Lung (tissue), 12 donors: ENCODE results near the gene SNX20. TPM values are rescaled to one million over a fixed set of nuclear protein-coding genes. Genes with fewer than 3 reads are reported as not detected.

Experiments used
- ATAC-seq: fragments of 200-7000 bp; cut with Tn5 transposase; one replicate; pipeline ENCODE4 v1.9.1; 2020; ENCODE audit warnings: moderate number of reproducible peaks; ENCODE audit not compliant: insufficient read depth, low FRiP score
- DNase-seq, 3 donors: peaks; one replicate each; pipeline ENCODE4 v3.0.0-alpha.2; 2013 to 2017
- H3K27ac ChIP-seq, 2 donors: one replicate each; pipeline ENCODE4 v1.5.1; 2013; ENCODE audit warnings: mild to moderate bottlenecking in 2 of 2, moderate library complexity in 2 of 2, control low read depth in 1 of 2, inconsistent platforms in 1 of 2, low read depth in 1 of 2, low read length in 1 of 2
- H3K27me3 ChIP-seq, 3 donors: one replicate each; pipeline ENCODE4 v1.5.1; 2013; ENCODE audit warnings: low read length in 2 of 3; ENCODE audit not compliant: control insufficient read depth in 3 of 3, insufficient read depth in 3 of 3
- H3K36me3 ChIP-seq, 4 donors: one replicate each; pipeline ENCODE4 v1.5.1; 2013; ENCODE audit warnings: low read length in 4 of 4, mild to moderate bottlenecking in 1 of 4, moderate library complexity in 1 of 4; ENCODE audit not compliant: control insufficient read depth in 4 of 4, insufficient read depth in 4 of 4
- H3K4me1 ChIP-seq, 5 donors: one replicate each; pipeline ENCODE4 v1.5.1; 2013; ENCODE audit warnings: low read length in 5 of 5, mild to moderate bottlenecking in 2 of 5, moderate library complexity in 1 of 5; ENCODE audit not compliant: control insufficient read depth in 5 of 5, insufficient read depth in 5 of 5
- H3K4me3 ChIP-seq: one replicate; pipeline ENCODE4 v1.5.1; 2013; ENCODE audit warnings: mild to moderate bottlenecking, control low read depth, moderate library complexity
- H3K9ac ChIP-seq, 2 donors: one replicate each; pipeline ENCODE4 v1.5.1; 2013; ENCODE audit warnings: low read length in 2 of 2, control low read depth in 1 of 2; ENCODE audit not compliant: insufficient read depth in 1 of 2
- H3K9me3 ChIP-seq, 4 donors: one replicate each; pipeline ENCODE4 v1.5.1; 2013; ENCODE audit warnings: low read length in 3 of 4, mild to moderate bottlenecking in 1 of 4, moderate library complexity in 1 of 4; ENCODE audit not compliant: control insufficient read depth in 4 of 4, insufficient read depth in 3 of 4
- CTCF ChIP-seq: IDR thresholded peaks from 2 replicates; pipeline ENCODE4 v1.5.1; 2012; ENCODE audit warnings: mild to moderate bottlenecking; ENCODE audit errors: control extremely low read depth, extremely low read depth
- WGBS, 2 donors: extraction: QIAGEN DNeasy Blood & Tissue Kit; methylation state at CpG; one replicate each; pipeline ENCODE4 v1.1.7; 2013; 5-methylcytosine and 5-hydroxymethylcytosine counted together
- polyA plus RNA-seq, 2 donors: library from polyadenylated mRNA; stranded (reverse); fragments of 200-250 nt; gene quantifications; one replicate each; pipeline ENCODE4 v1.2.1, GENCODE V29; 2013
- total RNA-seq, 2 donors: library from RNA; depleted of rRNA in 1 of 2; stranded (reverse); fragments of >200 nt in 1 of 2; gene quantifications; one replicate each; pipeline ENCODE4 v1.2.1, GENCODE V29; 2014 to 2021
- donor health status: control.
- donor health status: control.
- donor health status: Bipolar disorder and iron deficiency.
- donor health status: healthy.
- donor health status: DM: yes; HTN: yes; CAD: no.

The SNX20 gene
- total and polyA plus RNA-seq, 4 donors = 3.1 to 14.9 (median 9.5) TPM

GRCh38 chr16:50690177-50690576 is 9.1 kb upstream of the SNX20 start:
- no peaks in the 10 kb centered on the region for H3K27me3 ChIP-seq
- no peak for ATAC-seq
- WGBS, 2 donors = 96 to 100% methylated on average over 2 of the region's 2 CpGs

GRCh38 chr16:50688867-50689266 is 7.8 kb upstream of the SNX20 start:
- WGBS, 2 donors = 42 to 65% methylated on average over 3 of the region's 3 CpGs
- TF ChIP-seq CTCF = no peak
- H3K4me1 ChIP-seq = peaks cover 0 to 19% (median 0%) of the 10 kb centered on the region in 5 donors

More at GRCh38 chr16:50690177-50690576, 9.1 kb upstream of the SNX20 start:
- Histone ChIP-seq H3K4me1 (peaks cover 0 to 18% (median 0%) of the 10 kb centered on the region in 5 donors), H3K36me3 (no peaks in the 10 kb centered on the region), H3K9me3 (no peaks in the 10 kb centered on the region), H3K4me3 (no peak overlapping the region), H3K9ac (no peak overlapping the region), H3K27ac (no peak overlapping the region)
- TF ChIP-seq CTCF = no peak
- DNase-seq = no peak

GRCh38 chr16:50688083-50688482 is 7.0 kb upstream of the SNX20 start:
- no peak overlapping the region for H3K27ac ChIP-seq
- H3K9ac ChIP-seq = no peak overlapping the region
- ATAC-seq (no peak), DNase-seq (peak in 2 of 3 donors; percentile 35 to 44)
- peaks cover 0 to 16% (median 0%) of the 10 kb centered on the region in 5 donors for H3K4me1 ChIP-seq
- H3K36me3 ChIP-seq = no peaks in the 10 kb centered on the region
- no peaks in the 10 kb centered on the region for H3K9me3 ChIP-seq
- WGBS, 2 donors = 59 to 77% methylated on average over 12 of the region's 12 CpGs
- no peak for TF ChIP-seq CTCF
- no peaks in the 10 kb centered on the region for H3K27me3 ChIP-seq
- H3K4me3 ChIP-seq = no peak overlapping the region

More at GRCh38 chr16:50688867-50689266, 7.8 kb upstream of the SNX20 start:
- Histone ChIP-seq H3K27me3 (no peaks in the 10 kb centered on the region), H3K4me3 (no peak overlapping the region), H3K9me3 (no peaks in the 10 kb centered on the region), H3K27ac (no peak overlapping the region), H3K9ac (no peak overlapping the region), H3K36me3 (no peaks in the 10 kb centered on the region)
- ATAC-seq (no peak), DNase-seq (no peak)
